ENCODE data around the gene STUM. TPM values are rescaled to one million over a fixed set of nuclear protein-coding genes. Genes with fewer than 3 reads are reported as not detected.

STUM gene
- total and polyA plus RNA-seq, 2 of the 8 experiments (the other 6 are each of a cell fraction or from before 2014, with no cell fraction given), result 0.76 to 1.2 TPM

- no peaks in the 10 kb centered on the region for H3K36me3 ChIP-seq (ENCODE audit: control insufficient read depth in 2 of 4, insufficient read depth in 4 of 4, low read length in 3 of 4)
- no peak overlapping the region for H2BK12ac ChIP-seq (ENCODE audit: low read depth, low read length)
- no peak overlapping the region for H4K91ac ChIP-seq (replicated peaks; ENCODE audit: insufficient read length, low read length)
- WGBS, 2 experiments (ENCODE audit: extremely low coverage in 1 of 2, insufficient coverage in 1 of 2, insufficient read length in 1 of 2, insufficient replicate concordance in 2 of 2, low coverage in 1 of 2, low lambda C conversion rate in 2 of 2, missing lambda C conversion rate in 1 of 2), result 84% methylated on average over 25 of the region's 29 CpGs; no CpG with 5 or more reads in 1 of the 2 experiments
- no peak overlapping the region for H2BK5ac ChIP-seq (ENCODE audit: low read depth, low read length)
- H3K79me1 ChIP-seq (ENCODE audit: low read depth, low read length), result no peaks in the 10 kb centered on the region
- H2BK15ac ChIP-seq (ENCODE audit: low read length), result no peak overlapping the region
- H3K14ac ChIP-seq (ENCODE audit: insufficient read length), result no peak overlapping the region
- H2BK20ac ChIP-seq (ENCODE audit: low read length), result no peak overlapping the region
- no peak overlapping the region for H3K9ac ChIP-seq (replicated peaks in 1 of 4; ENCODE audit: extremely low read depth in 1 of 4, low read depth in 3 of 4, low read length in 3 of 4)
- peaks cover 0 to 7% (median 4%) of the 10 kb centered on the region in 4 experiments; a peak in 5 of 7 replicates for H3K4me1 ChIP-seq (replicated peaks in 1 of 4; ENCODE audit: control insufficient read depth in 3 of 4, insufficient read depth in 4 of 4, low read length in 3 of 4)
- FAIRE-seq (no peak), DNase-seq (ENCODE audit: low read depth in 1 of 2, low spot score in 2 of 2) (no peak)
- H3K4me2 ChIP-seq (ENCODE audit: insufficient read depth in 1 of 2, low read depth in 2 of 2, low read length in 2 of 2), result no peak overlapping the region
- ChIA-PET CTCF (ENCODE audit: partially characterized antibody) (interaction anchor here (0.6 to 14.1 kb wide), 30 partner anchors 9 to 264 kb away, joined by 3 to 184 read pairs (median 4); no protein-coding TSS in a partner anchor), POLR2A (ENCODE audit: partially characterized antibody) (interaction anchor here (1.2 kb wide), 1 partner anchor 14 kb away, joined by 3 read pairs; no protein-coding TSS in a partner anchor)
- H3K79me2 ChIP-seq (ENCODE audit: control insufficient read depth in 1 of 2, insufficient read depth in 2 of 2, low read length in 2 of 2), result no peaks in the 10 kb centered on the region
- peaks cover 2% of the 10 kb centered on the region; the same call in 1 of the 2 replicates for H3K23me2 ChIP-seq (ENCODE audit: low read depth, low read length)
- H3K27ac ChIP-seq (ENCODE audit: low read depth, low read length), result no peak overlapping the region
- no peak overlapping the region for H3K23ac ChIP-seq (ENCODE audit: insufficient read length)
- no peaks in the 10 kb centered on the region for H3K27me3 ChIP-seq (replicated peaks in 1 of 4; ENCODE audit: control insufficient read depth in 3 of 4, extremely low read depth in 1 of 4, insufficient read depth in 3 of 4, low read length in 3 of 4)
- no peak overlapping the region for H2AFZ ChIP-seq (ENCODE audit: low read length)
- no peak overlapping the region for H3K4me3 ChIP-seq (ENCODE audit: extremely low read depth in 1 of 4, insufficient read depth in 2 of 4, low read depth in 3 of 4, low read length in 4 of 4)
- no peak overlapping the region for H3K56ac ChIP-seq (replicated peaks; ENCODE audit: insufficient read length, low read depth, low read length)
- no peak overlapping the region for H4K5ac ChIP-seq (ENCODE audit: insufficient read length, low read depth, low read length)
- H2BK120ac ChIP-seq (replicated peaks; ENCODE audit: low read depth, low read length), result no peak overlapping the region
- H2AK5ac ChIP-seq (ENCODE audit: low read depth, low read length), result 0 out of 2 replicates have a peak overlapping the region, but pooled peaks have one; percentile 6
- H4K20me1 ChIP-seq (replicated peaks in 1 of 2; ENCODE audit: control insufficient read depth in 1 of 2, insufficient read depth in 2 of 2, low read length in 2 of 2), result no peaks in the 10 kb centered on the region
- no peak overlapping the region for H4K8ac ChIP-seq (ENCODE audit: extremely low read depth, insufficient read depth, low read length)
- no peak overlapping the region for H3K18ac ChIP-seq (ENCODE audit: extremely low read depth, low read length)
- H3K9me3 ChIP-seq (ENCODE audit: insufficient read depth in 2 of 2, low read depth in 1 of 2, low read length in 1 of 2), result no peaks in the 10 kb centered on the region
- no peak overlapping the region for H3K4ac ChIP-seq (replicated peaks; ENCODE audit: insufficient read length, low read depth, low read length)
- TF ChIP-seq EZH2 (IDR thresholded peaks at IDR 0.05; ENCODE audit: low read depth, low read length, severe bottlenecking) (no peak), GABPA (IDR thresholded peaks at IDR 0.05; ENCODE audit: borderline replicate concordance, insufficient read depth, low read length) (no peak), NANOG (IDR thresholded peaks at IDR 0.05; ENCODE audit: insufficient read depth, low read depth, low read length, poor library complexity, severe bottlenecking) (no peak), RNF2 (IDR thresholded peaks at IDR 0.05; ENCODE audit: borderline replicate concordance, low read depth, low read length, missing control alignments, poor library complexity, severe bottlenecking) (no peak), JUN (IDR thresholded peaks at IDR 0.05; ENCODE audit: low read depth, low read length) (no peak), TAF1 (IDR thresholded peaks at IDR 0.05; ENCODE audit: low read depth, low read length) (no peak), RAD21 (IDR thresholded peaks at IDR 0.05 in 1 of 2, conservative IDR thresholded peaks at IDR 0.05 in 1 of 2; ENCODE audit: low read depth in 2 of 2, low read length in 2 of 2) (peak; percentile 18 to 50; a peak in 2 of 4 replicates)
Measured at GRCh38 chr1:226637147-226637935, 88.8 kb downstream of the STUM start.

Data from H1 (cell line).